HepG2 (cell line): ENCODE measurements around the gene FAM83C. TPM values are rescaled to one million over a fixed set of nuclear protein-coding genes. Genes with fewer than 3 reads are reported as not detected.

Experiments used
- AGO1 ChIP-seq: fragments of 200-400 bp; formaldehyde crosslinking; IDR thresholded peaks from 2 replicates; pipeline ENCODE4 v1.6.1; 2017; ENCODE audit warnings: mild to moderate bottlenecking, low read depth, low read length, moderate library complexity; ENCODE audit not compliant: poor library complexity, severe bottlenecking
- ATF2 ChIP-seq: sonication (generic); formaldehyde crosslinking; IDR thresholded peaks from 2 replicates; pipeline ENCODE4 v1.4.0; 2020; ENCODE audit warnings: missing genetic modification reagents
- DMTF1 ChIP-seq: sonication (generic); formaldehyde crosslinking; IDR thresholded peaks from 2 replicates; pipeline ENCODE4 v1.4.0; 2020; ENCODE audit warnings: mild to moderate bottlenecking, missing genetic modification reagents
- FIP1L1 ChIP-seq: fragments of 200-400 bp; formaldehyde crosslinking; IDR thresholded peaks from 2 replicates; pipeline ENCODE4 v1.6.1; 2018; ENCODE audit warnings: low read depth, mild to moderate bottlenecking, low read length, moderate library complexity, borderline replicate concordance; ENCODE audit not compliant: insufficient read depth
- HES4 ChIP-seq: sonication (generic); formaldehyde crosslinking; IDR thresholded peaks from 2 replicates; pipeline ENCODE4 v1.9.0; 2021; ENCODE audit warnings: mild to moderate bottlenecking, missing genetic modification reagents, borderline replicate concordance
- KAT7 ChIP-seq: IDR thresholded peaks from 2 replicates; pipeline ENCODE4 v1.6.1; 2018; ENCODE audit warnings: borderline replicate concordance, missing compliant biosample characterization
- MBD4 ChIP-seq: IDR thresholded peaks from 2 replicates; pipeline ENCODE4 v1.6.1; 2012; ENCODE audit warnings: low read length, inconsistent platforms, borderline replicate concordance
- MIXL1 ChIP-seq: IDR thresholded peaks from 2 replicates; pipeline ENCODE4 v1.6.1; 2016
- MXD3 ChIP-seq: IDR thresholded peaks from 2 replicates; pipeline ENCODE4 v1.6.1; 2016; ENCODE audit warnings: mild to moderate bottlenecking, missing biosample characterization, missing genetic modification reagents
- RBFOX2 ChIP-seq: fragments of 200-400 bp; formaldehyde crosslinking; IDR thresholded peaks from 2 replicates; pipeline ENCODE4 v1.6.1; 2017; ENCODE audit warnings: low read depth, mild to moderate bottlenecking, low read length
- SP4 ChIP-seq: sonication (generic); formaldehyde crosslinking; IDR thresholded peaks from 2 replicates; pipeline ENCODE4 v1.8.1; 2023; ENCODE audit warnings: mild to moderate bottlenecking, missing genetic modification reagents
- TCF12 ChIP-seq, 2 experiments: fragments of 450-650 bp in 1 of 2; sonication (generic) in 1 of 2; formaldehyde crosslinking in 1 of 2; IDR thresholded peaks; 2 replicates each; pipeline versions ENCODE4 v1.6.1 to v1.8.0; 2017 to 2022; ENCODE audit warnings: antibody characterized with exemption in 1 of 2, mild to moderate bottlenecking in 1 of 2, missing genetic modification reagents in 1 of 2, moderate library complexity in 1 of 2
- TEF ChIP-seq: sonication (generic); formaldehyde crosslinking; IDR thresholded peaks from 2 replicates; pipeline ENCODE4 v1.5.0; 2020; ENCODE audit warnings: missing genetic modification reagents
- TGIF2 ChIP-seq: IDR thresholded peaks from 2 replicates; pipeline ENCODE4 v1.6.1; 2016; ENCODE audit warnings: control low read depth, missing compliant biosample characterization
- TIGD3 ChIP-seq: sonication (generic); formaldehyde crosslinking; IDR thresholded peaks from 2 replicates; pipeline ENCODE4 v1.5.1; 2020; ENCODE audit warnings: mild to moderate bottlenecking, missing genetic modification reagents, borderline replicate concordance
- ZFP36L2 ChIP-seq: sonication (generic); formaldehyde crosslinking; IDR thresholded peaks from 2 replicates; pipeline ENCODE4 v1.4.0; 2020; ENCODE audit warnings: missing genetic modification reagents
- ZFP41 ChIP-seq: sonication (generic); formaldehyde crosslinking; IDR thresholded peaks from 2 replicates; pipeline ENCODE4 v1.4.0; 2020; ENCODE audit warnings: mild to moderate bottlenecking, missing genetic modification reagents, borderline replicate concordance
- ZNF546 ChIP-seq: sonication (generic); formaldehyde crosslinking; conservative IDR thresholded peaks from 2 replicates; pipeline ENCODE4 v1.8.1; 2023; ENCODE audit warnings: mild to moderate bottlenecking, missing genetic modification reagents
- ZNF549 ChIP-seq: sonication (generic); formaldehyde crosslinking; IDR thresholded peaks from 2 replicates; pipeline ENCODE4 v1.5.0; 2020; ENCODE audit warnings: missing genetic modification reagents
- ZNF558 ChIP-seq: sonication (generic); formaldehyde crosslinking; IDR thresholded peaks from 2 replicates; pipeline ENCODE4 v1.9.0; 2022; ENCODE audit warnings: mild to moderate bottlenecking, missing genetic modification reagents, borderline replicate concordance
- polyA plus RNA-seq, 8 experiments: library from polyadenylated mRNA; depleted of rRNA in 3 of 8; stranded (reverse) in 7 of 8; unstranded in 1 of 8; fragments of >200 nt; fragmentation: Illumina TruSeq in 4 of 8; extraction: Trizol in 4 of 8; gene quantifications; 2 replicates each; pipeline versions ENCODE4 v1.2.1 to v1.2.3, GENCODE V29; 2011 to 2016; ENCODE audit warnings: low read depth in 4 of 8, missing spikeins in 1 of 8, mixed read lengths in 1 of 8; ENCODE audit not compliant: insufficient read depth in 1 of 8
- total RNA-seq, 5 experiments: library from RNA; depleted of rRNA; stranded (reverse); fragments of >200 nt; fragmentation: Illumina TruSeq; extraction: Trizol; gene quantifications; 2 replicates each; pipeline ENCODE4 v1.2.3, GENCODE V29; 2016; ENCODE audit warnings: low read depth in 1 of 5

FAM83C gene
- total and polyA plus RNA-seq, 2 of the 13 experiments (the other 11 are each of a cell fraction or from before 2014, with no cell fraction given) = 0.04 TPM; not detected in 1

- TF ChIP-seq TIGD3 (CRISPR knock-in tag) (no peak; the same call in 1 of the 2 replicates), TEF (CRISPR knock-in tag) (no peak), ZNF549 (CRISPR knock-in tag) (no peak), TCF12 (IDR thresholded peaks at IDR 0.05) (no peak), TCF12 (CRISPR knock-in tag; IDR thresholded peaks at IDR 0.05) (peak; percentile 86), ZFP36L2 (CRISPR knock-in tag) (peak; percentile 64), DMTF1 (CRISPR knock-in tag) (no peak), MBD4 (no peak), MXD3 (CRISPR knock-in tag) (0 out of 2 replicates have a peak, but pooled peaks have one; percentile 42), KAT7 (CRISPR knock-in tag) (peak; percentile 95; the same call in 1 of the 2 replicates), HES4 (CRISPR knock-in tag) (no peak), SP4 (CRISPR knock-in tag) (peak; percentile 84), ZNF546 (CRISPR knock-in tag) (no peak), RBFOX2 (no peak), ZNF558 (CRISPR knock-in tag) (no peak; the same call in 1 of the 2 replicates), ZFP41 (CRISPR knock-in tag) (no peak), AGO1 (no peak), ATF2 (CRISPR knock-in tag) (peak; percentile 92), TGIF2 (CRISPR knock-in tag) (peak; percentile 53; the same call in 1 of the 2 replicates), MIXL1 (peak; percentile 100), FIP1L1 (no peak)
These were observed 35.1 kb upstream of the FAM83C start (continued) for GRCh38 chr20:35327074-35327976.
